PFSK-1 (cell line): ENCODE results near the gene WDFY3.

Experiments
- FOXP2 ChIP-seq: optimal IDR thresholded peaks from 2 replicates; pipeline ENCODE3; 2011; ENCODE audit warnings: borderline replicate concordance, control low read depth, inconsistent platforms; ENCODE audit not compliant: insufficient read depth; ENCODE audit errors: extremely low read length, extremely low read depth
- POLR2AphosphoS5 ChIP-seq: IDR thresholded peaks from 2 replicates; pipeline ENCODE4 v1.6.1; 2012; ENCODE audit warnings: low read depth, mild to moderate bottlenecking, control low read depth, low read length, moderate library complexity
- REST ChIP-seq, 2 experiments: IDR thresholded peaks; 2 replicates each; pipeline versions ENCODE4 v1.6.1 to v1.8.0; 2011 to 2012; ENCODE audit warnings: low read depth in 2 of 2, low read length in 2 of 2, control low read depth in 1 of 2, inconsistent platforms in 1 of 2, mild to moderate bottlenecking in 1 of 2, moderate library complexity in 1 of 2; ENCODE audit not compliant: insufficient read depth in 1 of 2
- SIN3A ChIP-seq: IDR thresholded peaks from 2 replicates; pipeline ENCODE4 v1.6.1; 2012; ENCODE audit warnings: mild to moderate bottlenecking, low read length, moderate library complexity, borderline replicate concordance; ENCODE audit not compliant: insufficient read depth
- TAF1 ChIP-seq: IDR thresholded peaks from 2 replicates; pipeline ENCODE4 v1.6.1; 2012; ENCODE audit warnings: low read length, control low read depth, borderline replicate concordance; ENCODE audit not compliant: insufficient read depth

Gene WDFY3

GRCh38 chr4:84940960-84941359, 25.5 kb downstream of the WDFY3 start:
- no peak for TF ChIP-seq POLR2AphosphoS5
- no peak for TF ChIP-seq REST (IDR thresholded peaks at IDR 0.05; ENCODE audit: insufficient read depth in 1 of 2, low read depth in 2 of 2, low read length in 2 of 2)
- TF ChIP-seq SIN3A, result no peak
- TF ChIP-seq TAF1, result no peak

GRCh38 chr4:84939113-84939512, 27.4 kb downstream of the WDFY3 start:
- TF ChIP-seq POLR2AphosphoS5, result no peak
- TF ChIP-seq FOXP2, result no peak
- TF ChIP-seq REST (IDR thresholded peaks at IDR 0.05; ENCODE audit: insufficient read depth in 1 of 2, low read depth in 2 of 2, low read length in 2 of 2), result no peak
- TF ChIP-seq TAF1, result no peak
- no peak for TF ChIP-seq SIN3A

- TF ChIP-seq REST (IDR thresholded peaks at IDR 0.05; ENCODE audit: insufficient read depth in 1 of 2, low read depth in 2 of 2, low read length in 2 of 2) (no peak), POLR2AphosphoS5 (no peak)
Observed at GRCh38 chr4:84938316-84938715, 28.2 kb downstream of the WDFY3 start.

GRCh38 chr4:84937381-84937977, 29.0 kb downstream of the WDFY3 start:
- TF ChIP-seq SIN3A, result no peak
- TF ChIP-seq POLR2AphosphoS5, result no peak
- TF ChIP-seq REST (IDR thresholded peaks at IDR 0.05; ENCODE audit: insufficient read depth in 1 of 2, low read depth in 2 of 2, low read length in 2 of 2), result no peak
- TF ChIP-seq TAF1, result no peak
- no peak for TF ChIP-seq FOXP2

- TF ChIP-seq TAF1 (no peak), POLR2AphosphoS5 (no peak), SIN3A (no peak), REST (IDR thresholded peaks at IDR 0.05; ENCODE audit: insufficient read depth in 1 of 2, low read depth in 2 of 2, low read length in 2 of 2) (no peak), FOXP2 (no peak)
Observed at GRCh38 chr4:84936123-84936522, 30.4 kb downstream of the WDFY3 start.
